Measurements from ENCODE around the gene AQP1. TPM values are rescaled to one million over a fixed set of nuclear protein-coding genes. Genes with fewer than 3 reads are reported as not detected.

Gene AQP1
- total and polyA plus RNA-seq, 2 of the 8 experiments (the other 6 are each of a cell fraction or from before 2014, with no cell fraction given): 0.18 to 0.19 TPM

DNA sequence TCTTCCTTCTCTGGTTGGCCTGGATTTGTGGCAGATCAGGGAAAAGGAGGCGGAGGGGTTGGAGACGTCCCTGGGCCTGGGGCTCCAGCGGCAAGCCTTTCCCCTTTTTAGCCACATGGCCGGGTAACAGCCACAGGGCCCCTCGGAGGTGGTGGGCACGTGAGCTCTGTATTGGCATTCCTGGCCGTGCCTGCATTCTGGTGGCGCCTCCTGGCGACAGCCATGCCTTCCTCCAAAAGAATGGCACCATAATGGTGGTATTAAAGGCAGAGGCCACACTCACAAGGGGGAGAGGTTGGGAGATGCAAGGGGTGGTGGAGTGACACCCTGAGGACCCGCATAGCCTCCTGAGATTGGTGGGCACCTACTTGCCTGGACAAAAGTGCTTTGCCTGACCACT is 3.0 kb upstream of the AQP1 start:
- H3K4me1 ChIP-seq (replicated peaks in 1 of 4; ENCODE audit: control insufficient read depth in 3 of 4, insufficient read depth in 4 of 4, low read length in 3 of 4): peaks cover 0 to 6% (median 2%) of the 10 kb centered on the region in 4 experiments; a peak in 2 of 7 replicates
- no peak overlapping the region for H2AK5ac ChIP-seq (ENCODE audit: low read depth, low read length)
- 0 out of 2 replicates have a peak overlapping the region, but pooled peaks have one; percentile 39 for H2BK12ac ChIP-seq (ENCODE audit: low read depth, low read length)
- H3K9ac ChIP-seq (replicated peaks in 1 of 4; ENCODE audit: extremely low read depth in 1 of 4, low read depth in 3 of 4, low read length in 3 of 4): no peak overlapping the region
- no peak overlapping the region for H4K8ac ChIP-seq (ENCODE audit: extremely low read depth, insufficient read depth, low read length)
- H3K14ac ChIP-seq (ENCODE audit: insufficient read length): no peak overlapping the region
- no peak overlapping the region for H2BK15ac ChIP-seq (ENCODE audit: low read length)
- ChIA-PET POLR2A (ENCODE audit: partially characterized antibody) (interaction anchor here (1.0 kb wide), 1 partner anchor 72 kb away, joined by 3 read pairs; no protein-coding TSS in a partner anchor), CTCF (ENCODE audit: partially characterized antibody) (interaction anchor here (0.6 to 4.5 kb wide), 43 partner anchors 8 to 227 kb away, joined by 3 to 42 read pairs (median 4); no protein-coding TSS in a partner anchor)
- no peak overlapping the region for H3K4ac ChIP-seq (replicated peaks; ENCODE audit: insufficient read length, low read depth, low read length)
- H3K23ac ChIP-seq (ENCODE audit: insufficient read length): no peak overlapping the region
- H3K27ac ChIP-seq (ENCODE audit: low read depth, low read length): no peak overlapping the region
- H3K79me1 ChIP-seq (ENCODE audit: low read depth, low read length): no peaks in the 10 kb centered on the region
- no peak overlapping the region for H2BK5ac ChIP-seq (ENCODE audit: low read depth, low read length)
- 46% methylated on average over 8 of the region's 10 CpGs; no CpG with 5 or more reads in 1 of the 2 experiments for WGBS, 2 experiments (ENCODE audit: extremely low coverage in 1 of 2, insufficient coverage in 1 of 2, insufficient read length in 1 of 2, insufficient replicate concordance in 2 of 2, low coverage in 1 of 2, low lambda C conversion rate in 2 of 2, missing lambda C conversion rate in 1 of 2)
- H3K4me2 ChIP-seq (ENCODE audit: insufficient read depth in 1 of 2, low read depth in 2 of 2, low read length in 2 of 2): no peak overlapping the region
- H2BK20ac ChIP-seq (ENCODE audit: low read length): no peak overlapping the region
- H3K4me3 ChIP-seq (ENCODE audit: extremely low read depth in 1 of 4, insufficient read depth in 2 of 4, low read depth in 3 of 4, low read length in 4 of 4): no peak overlapping the region
- FAIRE-seq: no peak
- no peaks in the 10 kb centered on the region; the same call in 1 of the 2 replicates for H3K23me2 ChIP-seq (ENCODE audit: low read depth, low read length)
- H3K36me3 ChIP-seq (ENCODE audit: control insufficient read depth in 2 of 4, insufficient read depth in 4 of 4, low read length in 3 of 4): no peaks in the 10 kb centered on the region
- H3K9me3 ChIP-seq (ENCODE audit: insufficient read depth in 2 of 2, low read depth in 1 of 2, low read length in 1 of 2): no peaks in the 10 kb centered on the region
- no peak overlapping the region for H4K5ac ChIP-seq (ENCODE audit: insufficient read length, low read depth, low read length)
- H4K20me1 ChIP-seq (replicated peaks in 1 of 2; ENCODE audit: control insufficient read depth in 1 of 2, insufficient read depth in 2 of 2, low read length in 2 of 2): peaks cover 0 to 4% of the 10 kb centered on the region in 2 experiments
- peak; percentile 31 to 76 for DNase-seq (ENCODE audit: low read depth in 1 of 2, low spot score in 2 of 2)
- H3K56ac ChIP-seq (replicated peaks; ENCODE audit: insufficient read length, low read depth, low read length): no peak overlapping the region
- H3K79me2 ChIP-seq (ENCODE audit: control insufficient read depth in 1 of 2, insufficient read depth in 2 of 2, low read length in 2 of 2): no peaks in the 10 kb centered on the region
- H4K91ac ChIP-seq (replicated peaks; ENCODE audit: insufficient read length, low read length): peak overlapping the region; percentile 69
- H2BK120ac ChIP-seq (replicated peaks; ENCODE audit: low read depth, low read length): no peak overlapping the region
- no peak overlapping the region for H3K18ac ChIP-seq (ENCODE audit: extremely low read depth, low read length)
- H3K27me3 ChIP-seq (replicated peaks in 1 of 4; ENCODE audit: control insufficient read depth in 3 of 4, extremely low read depth in 1 of 4, insufficient read depth in 3 of 4, low read length in 3 of 4): peaks cover 0 to 2% (median 0%) of the 10 kb centered on the region in 4 experiments; a peak in 1 of 7 replicates
- no peak overlapping the region for H2AFZ ChIP-seq (ENCODE audit: low read length)
- TF ChIP-seq CBX8 (IDR thresholded peaks at IDR 0.05; ENCODE audit: borderline replicate concordance, low read depth, low read length) (no peak), SRF (IDR thresholded peaks at IDR 0.05; ENCODE audit: low read depth, low read length) (no peak), EZH2 (IDR thresholded peaks at IDR 0.05; ENCODE audit: low read depth, low read length, severe bottlenecking) (no peak), TCF12 (IDR thresholded peaks at IDR 0.05; ENCODE audit: low read depth, low read length) (no peak), NRF1 (IDR thresholded peaks at IDR 0.05; ENCODE audit: low read depth, low read length) (no peak), KDM5A (IDR thresholded peaks at IDR 0.05; ENCODE audit: low read length) (no peak), GABPA (IDR thresholded peaks at IDR 0.05; ENCODE audit: borderline replicate concordance, insufficient read depth, low read length) (no peak)
- TF ChIP-seq, protein P1, sequence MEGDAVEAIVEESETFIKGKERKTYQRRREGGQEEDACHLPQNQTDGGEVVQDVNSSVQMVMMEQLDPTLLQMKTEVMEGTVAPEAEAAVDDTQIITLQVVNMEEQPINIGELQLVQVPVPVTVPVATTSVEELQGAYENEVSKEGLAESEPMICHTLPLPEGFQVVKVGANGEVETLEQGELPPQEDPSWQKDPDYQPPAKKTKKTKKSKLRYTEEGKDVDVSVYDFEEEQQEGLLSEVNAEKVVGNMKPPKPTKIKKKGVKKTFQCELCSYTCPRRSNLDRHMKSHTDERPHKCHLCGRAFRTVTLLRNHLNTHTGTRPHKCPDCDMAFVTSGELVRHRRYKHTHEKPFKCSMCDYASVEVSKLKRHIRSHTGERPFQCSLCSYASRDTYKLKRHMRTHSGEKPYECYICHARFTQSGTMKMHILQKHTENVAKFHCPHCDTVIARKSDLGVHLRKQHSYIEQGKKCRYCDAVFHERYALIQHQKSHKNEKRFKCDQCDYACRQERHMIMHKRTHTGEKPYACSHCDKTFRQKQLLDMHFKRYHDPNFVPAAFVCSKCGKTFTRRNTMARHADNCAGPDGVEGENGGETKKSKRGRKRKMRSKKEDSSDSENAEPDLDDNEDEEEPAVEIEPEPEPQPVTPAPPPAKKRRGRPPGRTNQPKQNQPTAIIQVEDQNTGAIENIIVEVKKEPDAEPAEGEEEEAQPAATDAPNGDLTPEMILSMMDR (IDR thresholded peaks at IDR 0.05; ENCODE audit: control extremely low read depth in 1 of 3, insufficient read depth in 1 of 3, low read depth in 1 of 3, low read length in 3 of 3): peak in 2 of 3 experiments; percentile 68 to 88; a peak in 3 of 4 replicates
- TF ChIP-seq, protein P2, sequence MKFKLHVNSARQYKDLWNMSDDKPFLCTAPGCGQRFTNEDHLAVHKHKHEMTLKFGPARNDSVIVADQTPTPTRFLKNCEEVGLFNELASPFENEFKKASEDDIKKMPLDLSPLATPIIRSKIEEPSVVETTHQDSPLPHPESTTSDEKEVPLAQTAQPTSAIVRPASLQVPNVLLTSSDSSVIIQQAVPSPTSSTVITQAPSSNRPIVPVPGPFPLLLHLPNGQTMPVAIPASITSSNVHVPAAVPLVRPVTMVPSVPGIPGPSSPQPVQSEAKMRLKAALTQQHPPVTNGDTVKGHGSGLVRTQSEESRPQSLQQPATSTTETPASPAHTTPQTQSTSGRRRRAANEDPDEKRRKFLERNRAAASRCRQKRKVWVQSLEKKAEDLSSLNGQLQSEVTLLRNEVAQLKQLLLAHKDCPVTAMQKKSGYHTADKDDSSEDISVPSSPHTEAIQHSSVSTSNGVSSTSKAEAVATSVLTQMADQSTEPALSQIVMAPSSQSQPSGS (IDR thresholded peaks at IDR 0.05; ENCODE audit: low read length): no peak
